LNCAP (cell line): Measurements from ENCODE around the gene CHD6.

Experiments
- CTCF ChIP-seq: fragments of 450-650 bp; IDR thresholded peaks from 2 replicates; pipeline ENCODE4 v1.5.1; 2017; ENCODE audit warnings: mild to moderate bottlenecking

The CHD6 gene

DNA sequence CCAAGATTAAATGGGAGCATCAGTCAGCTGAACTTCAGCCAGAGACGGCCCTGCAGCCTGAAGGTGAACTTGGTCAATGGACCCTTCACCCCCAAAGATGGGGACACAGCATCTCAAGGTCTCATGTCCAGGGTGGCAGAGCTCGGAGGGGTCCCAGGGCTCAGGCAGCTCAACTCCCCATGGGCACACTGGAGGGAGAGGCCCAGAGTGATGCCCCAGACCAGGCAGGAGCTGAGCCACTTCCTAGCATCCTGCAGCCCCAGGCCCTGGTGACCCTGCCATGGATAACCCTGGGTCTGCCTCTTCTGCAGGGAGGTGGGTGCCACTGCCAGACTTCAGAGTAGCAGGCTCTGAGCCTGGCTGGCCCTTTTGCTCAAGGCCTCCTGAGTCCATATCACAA lies 224.1 kb downstream of the CHD6 start:
- TF ChIP-seq CTCF, result no peak

- no peak for TF ChIP-seq CTCF
Observed at GRCh38 chr20:41393705-41394066, 224.5 kb downstream of the CHD6 start.

GRCh38 chr20:41392871-41393704 lies 225.1 kb downstream of the CHD6 start:
- TF ChIP-seq CTCF, result no peak

GRCh38 chr20:41392295-41392694 lies 225.9 kb downstream of the CHD6 start:
- TF ChIP-seq CTCF, result no peak

DNA sequence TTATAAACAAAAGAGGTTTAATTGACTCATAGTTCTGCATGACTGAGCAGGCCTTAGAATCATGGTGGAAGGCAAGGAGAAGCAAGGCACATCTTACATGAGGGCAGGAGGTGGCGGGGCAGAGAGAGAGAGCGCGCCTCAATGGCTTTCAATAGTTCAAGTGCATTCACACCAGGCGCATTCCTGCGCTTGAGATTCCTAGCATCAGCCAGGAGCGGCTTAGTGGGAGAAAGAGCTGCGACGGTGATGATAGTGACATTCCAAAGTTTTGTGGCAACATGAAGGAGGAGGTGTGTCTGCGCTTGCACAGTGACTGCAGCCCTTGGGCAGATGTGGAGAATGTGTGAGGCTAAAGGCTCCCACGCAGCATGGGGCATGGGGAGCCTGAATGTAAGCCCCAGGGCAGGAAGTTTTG lies 226.6 kb downstream of the CHD6 start:
- no peak for TF ChIP-seq CTCF

DNA sequence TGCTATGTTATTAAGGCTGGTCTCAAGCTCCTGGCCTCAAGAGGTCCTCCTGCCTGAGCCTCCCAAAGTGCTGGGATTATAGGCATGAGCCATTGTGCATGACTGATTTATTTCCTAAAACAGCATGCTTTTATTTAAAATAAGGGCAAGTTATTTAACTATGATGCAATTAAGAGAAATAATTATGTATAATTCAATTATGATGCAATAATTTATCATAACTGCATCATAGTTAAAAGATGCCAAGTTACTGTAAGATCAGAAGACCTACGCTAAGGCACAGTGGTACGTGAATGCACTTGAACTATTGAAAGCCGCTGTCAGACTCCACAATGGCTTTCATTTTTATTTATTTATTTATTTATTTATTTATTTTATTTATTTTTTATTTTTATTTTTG lies 227.3 kb downstream of the CHD6 start:
- TF ChIP-seq CTCF, result no peak

DNA sequence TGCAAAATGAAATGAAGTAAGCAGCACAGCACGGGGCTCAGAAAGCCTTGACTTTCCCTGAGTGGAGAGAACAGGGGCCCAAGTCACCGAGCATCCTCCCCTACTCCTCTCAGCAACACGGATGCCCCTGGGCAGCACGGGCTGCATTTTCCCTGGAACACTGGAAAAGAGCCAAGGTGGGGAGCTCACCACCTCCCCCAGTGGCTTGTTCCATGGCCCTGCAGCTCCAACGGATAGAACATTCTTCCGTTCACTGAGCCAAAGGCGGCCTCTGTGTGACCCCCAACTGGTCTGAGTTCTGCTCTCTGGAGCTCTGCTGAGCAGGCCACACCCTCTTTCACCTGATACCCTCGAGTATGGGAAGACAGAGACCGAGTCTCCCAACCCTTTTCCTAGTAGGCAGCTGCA lies 230.7 kb downstream of the CHD6 start:
- no peak for TF ChIP-seq CTCF
